Type B pancreatic cell (in vitro differentiated cells): ENCODE results near the gene EFNB1. TPM values are rescaled to one million over a fixed set of nuclear protein-coding genes. Genes with fewer than 3 reads are reported as not detected.

Experiments used
- DNase-seq: peaks from one replicate; pipeline ENCODE4 v3.0.0; 2021; ENCODE audit warnings: mixed read lengths; ENCODE audit not compliant: unreplicated experiment; ENCODE audit errors: extremely low spot score
- H3K27ac Mint-ChIP-seq: 2 replicates; pipeline ENCODE4 v1.8.0; 2021; ENCODE audit warnings: mild to moderate bottlenecking, mixed read lengths
- H3K27me3 Mint-ChIP-seq: 2 replicates; pipeline ENCODE4 v1.8.0; 2021; ENCODE audit warnings: mixed read lengths
- H3K36me3 Mint-ChIP-seq: 2 replicates; pipeline ENCODE4 v1.8.0; 2021; ENCODE audit warnings: mixed read lengths
- H3K4me1 Mint-ChIP-seq: one replicate; pipeline ENCODE4 v1.8.0; 2021; ENCODE audit warnings: mixed read lengths; ENCODE audit not compliant: unreplicated experiment
- H3K4me3 Mint-ChIP-seq: 2 replicates; pipeline ENCODE4 v1.8.0; 2021; ENCODE audit warnings: mild to moderate bottlenecking, mixed read lengths
- H3K9me3 Mint-ChIP-seq: 2 replicates; pipeline ENCODE4 v1.8.0; 2021; ENCODE audit warnings: mixed read lengths
- CTCF ChIP-seq: fragments of 200-600 bp; sonication (generic); conservative IDR thresholded peaks from 2 replicates; pipeline ENCODE4 v1.5.0; 2021; ENCODE audit warnings: antibody characterized with exemption, mild to moderate bottlenecking
- total RNA-seq: library from RNA; stranded (reverse); gene quantifications from 2 replicates; pipeline ENCODE4 v1.2.1, GENCODE V29; 2021; ENCODE audit warnings: low replicate concordance

EFNB1 gene
- total RNA-seq, 1 donor from 2014 or later = 63.7 TPM

GRCh38 chrX:68837119-68837518, 8.3 kb downstream of the EFNB1 start:
- Mint-ChIP-seq H3K27ac (no peak overlapping the region), H3K4me1 (peaks cover 7% of the 10 kb centered on the region), H3K36me3 (peaks cover 4% of the 10 kb centered on the region), H3K9me3 (no peaks in the 10 kb centered on the region), H3K27me3 (no peaks in the 10 kb centered on the region), H3K4me3 (no peak overlapping the region)
- no peak for DNase-seq
- TF ChIP-seq CTCF = no peak

- DNase-seq = no peak
- peaks cover 5% of the 10 kb centered on the region for H3K4me1 Mint-ChIP-seq
- no peaks in the 10 kb centered on the region for H3K27me3 Mint-ChIP-seq
- peaks cover 4% of the 10 kb centered on the region for H3K36me3 Mint-ChIP-seq
- no peak for TF ChIP-seq CTCF
- no peak overlapping the region for H3K4me3 Mint-ChIP-seq
- no peaks in the 10 kb centered on the region for H3K9me3 Mint-ChIP-seq
- no peak overlapping the region for H3K27ac Mint-ChIP-seq
Observed at GRCh38 chrX:68838571-68838910, 9.7 kb downstream of the EFNB1 start.

DNA sequence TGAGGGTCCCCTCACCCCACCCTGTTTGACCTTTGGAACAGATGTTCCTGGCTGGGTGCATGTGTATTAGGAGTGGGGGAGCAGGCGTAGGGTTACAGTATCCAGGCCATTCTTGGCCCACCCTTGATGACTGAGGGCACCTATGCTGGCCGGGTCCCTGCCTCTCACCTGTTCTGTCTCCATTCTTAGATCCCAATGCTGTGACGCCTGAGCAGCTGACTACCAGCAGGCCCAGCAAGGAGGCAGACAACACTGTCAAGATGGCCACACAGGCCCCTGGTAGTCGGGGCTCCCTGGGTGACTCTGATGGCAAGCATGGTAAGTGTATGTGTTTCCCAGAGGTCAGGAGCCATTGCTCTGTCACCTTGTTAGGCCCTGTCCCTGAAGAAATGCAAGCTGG, 10.9 kb downstream of the EFNB1 start:
- H3K4me1 Mint-ChIP-seq = peaks cover 5% of the 10 kb centered on the region

GRCh38 chrX:68840256-68840655, 11.4 kb downstream of the EFNB1 start:
- peaks cover 5% of the 10 kb centered on the region for H3K4me1 Mint-ChIP-seq
- H3K27me3 Mint-ChIP-seq = no peaks in the 10 kb centered on the region
- no peak overlapping the region for H3K4me3 Mint-ChIP-seq
- DNase-seq = no peak
- H3K27ac Mint-ChIP-seq = no peak overlapping the region
- TF ChIP-seq CTCF = no peak
- H3K36me3 Mint-ChIP-seq = peaks cover 4% of the 10 kb centered on the region
- H3K9me3 Mint-ChIP-seq = no peaks in the 10 kb centered on the region

More for the DNA sequence above, 10.9 kb downstream of the EFNB1 start:
- Mint-ChIP-seq H3K27ac (no peak overlapping the region), H3K36me3 (peaks cover 4% of the 10 kb centered on the region), H3K9me3 (no peaks in the 10 kb centered on the region), H3K4me3 (no peak overlapping the region), H3K27me3 (no peaks in the 10 kb centered on the region)
- DNase-seq = no peak
- TF ChIP-seq CTCF = no peak

DNA sequence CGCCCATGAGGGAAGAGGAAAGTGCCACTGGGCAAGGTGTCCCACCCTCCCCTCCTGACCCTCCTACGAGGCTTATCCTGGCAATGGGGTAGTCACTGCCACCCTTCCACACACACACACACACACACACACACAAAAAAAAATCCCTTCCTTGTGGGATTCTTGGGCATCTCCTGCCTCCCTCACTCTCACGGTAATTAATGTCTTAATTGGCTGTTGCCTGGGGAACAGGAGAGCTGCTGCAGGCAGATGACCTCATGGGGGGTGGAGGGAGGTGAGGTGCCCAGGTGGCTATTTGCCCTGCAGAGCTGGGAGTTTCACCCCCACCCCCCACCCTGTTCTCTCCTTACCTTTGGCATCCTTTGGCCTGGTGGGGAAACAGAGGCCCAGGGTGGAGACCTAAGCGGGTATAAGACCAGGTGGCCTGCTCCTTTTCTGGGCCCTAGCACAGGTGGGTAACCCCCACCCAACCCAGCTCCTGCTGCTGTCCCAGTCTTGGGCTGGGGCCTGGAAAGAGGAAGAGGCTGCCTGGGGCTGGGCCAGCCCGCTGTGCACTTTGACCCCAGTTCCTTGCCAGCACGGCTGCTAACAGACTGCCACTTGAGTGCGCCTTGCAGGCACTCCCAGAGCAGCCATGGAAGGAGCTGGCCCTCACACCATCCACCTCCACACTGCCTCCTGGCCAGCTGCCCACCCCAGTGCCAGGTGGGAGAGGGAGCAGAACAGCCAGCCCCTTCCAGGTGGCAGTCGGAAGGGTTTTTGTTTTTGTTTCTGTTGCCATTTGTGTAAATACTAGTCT, 12.6 kb downstream of the EFNB1 start:
- Mint-ChIP-seq H3K27ac (no peak overlapping the region), H3K9me3 (no peaks in the 10 kb centered on the region), H3K27me3 (no peaks in the 10 kb centered on the region), H3K4me1 (peaks cover 5% of the 10 kb centered on the region), H3K4me3 (no peak overlapping the region), H3K36me3 (peaks cover 4% of the 10 kb centered on the region)
- DNase-seq = no peak
- TF ChIP-seq CTCF = no peak
